ENCODE data around the gene TLL1. TPM values are rescaled to one million over a fixed set of nuclear protein-coding genes. Genes with fewer than 3 reads are reported as not detected.

Gene TLL1
- total and polyA plus RNA-seq, 4 donors = 0.04 to 0.25 (median 0.05) TPM; not detected in 1

- no peak overlapping the region for H3K4me3 ChIP-seq (ENCODE audit: low read depth in 1 of 3, low read length in 3 of 3)
- no peak overlapping the region for H3K27ac ChIP-seq (ENCODE audit: low read depth in 1 of 2, low read length in 2 of 2)
- TF ChIP-seq HNF4G (IDR thresholded peaks at IDR 0.05) = no peak
- no peak for TF ChIP-seq FOXA2 (IDR thresholded peaks at IDR 0.05)
- no peak for TF ChIP-seq NR2F2 (IDR thresholded peaks at IDR 0.05)
- no peak for TF ChIP-seq REST (IDR thresholded peaks at IDR 0.05)
- TF ChIP-seq FOXA1 (IDR thresholded peaks at IDR 0.05) = no peak
- TF ChIP-seq GABPA (IDR thresholded peaks at IDR 0.05 in 1 of 2, conservative IDR thresholded peaks at IDR 0.05 in 1 of 2) = no peak
- TF ChIP-seq HNF4A (conservative IDR thresholded peaks at IDR 0.05) = no peak
- no peak for TF ChIP-seq JUND (IDR thresholded peaks at IDR 0.05)
- no peak for TF ChIP-seq SP1 (IDR thresholded peaks at IDR 0.05)
- TF ChIP-seq YY1 (IDR thresholded peaks at IDR 0.05) = no peak
- TF ChIP-seq, protein P1, sequence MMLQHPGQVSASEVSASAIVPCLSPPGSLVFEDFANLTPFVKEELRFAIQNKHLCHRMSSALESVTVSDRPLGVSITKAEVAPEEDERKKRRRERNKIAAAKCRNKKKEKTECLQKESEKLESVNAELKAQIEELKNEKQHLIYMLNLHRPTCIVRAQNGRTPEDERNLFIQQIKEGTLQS (IDR thresholded peaks at IDR 0.05) = no peak
- TF ChIP-seq ZBTB33 (IDR thresholded peaks at IDR 0.05) = no peak
- no peak for TF ChIP-seq RXRA (IDR thresholded peaks at IDR 0.05)
- TF ChIP-seq CTCF (IDR thresholded peaks at IDR 0.05; ENCODE audit: low read depth, low read length, missing input control) = no peak
- no peak for TF ChIP-seq MAX (IDR thresholded peaks at IDR 0.05)
- no peak for TF ChIP-seq TAF1 (conservative IDR thresholded peaks at IDR 0.05)
- TF ChIP-seq EGR1 (IDR thresholded peaks at IDR 0.05; ENCODE audit: low read depth in 2 of 2) = no peak
- 55% methylated on average over 4 of the region's 4 CpGs for WGBS
- DNase-seq (ENCODE audit: low spot score) = no peak
- H3K4me1 ChIP-seq (ENCODE audit: control insufficient read depth in 4 of 4, insufficient read depth in 4 of 4, low read length in 3 of 4) = peaks cover 0 to 2% (median 0%) of the 10 kb centered on the region in 4 donors
- H3K36me3 ChIP-seq (ENCODE audit: control insufficient read depth in 4 of 4, insufficient read depth in 3 of 4, low read depth in 1 of 4, low read length in 3 of 4) = no peaks in the 10 kb centered on the region
- peaks cover 0 to 4% (median 0%) of the 10 kb centered on the region in 4 donors for H3K9me3 ChIP-seq (ENCODE audit: control insufficient read depth in 4 of 4, low read length in 3 of 4)
- H3K9ac ChIP-seq (ENCODE audit: low read depth in 1 of 2, low read length in 2 of 2) = no peak overlapping the region
- H3K27me3 ChIP-seq (ENCODE audit: control insufficient read depth in 4 of 4, insufficient read depth in 4 of 4, low read length in 3 of 4) = no peaks in the 10 kb centered on the region
These were observed 80.1 kb downstream of the TLL1 start for GRCh38 chr4:165953181-165953580.
